ENCODE results near the gene CNOT1.
"Not testable (repeated sequence)": the region's sequence is repeated elsewhere in the genome, so short reads cannot be mapped to it uniquely, and the experiment has no call there.

CNOT1 gene

GRCh38 chr16:58500430-58501241, 129.0 kb downstream of the CNOT1 start:
- DNase-seq = no peak

GRCh38 chr16:58499615-58500351, 129.8 kb downstream of the CNOT1 start, which contains the start of gene NDRG4:
Gene NDRG4, plus strand, starts transcription at chr16:58500143. Its CDS starts 106 bp downstream, at chr16:58500249.
- no peak for DNase-seq

- DNase-seq = no peak
Observed at GRCh38 chr16:58499092-58499511, 130.5 kb downstream of the CNOT1 start.

GRCh38 chr16:58498341-58499091, 131.1 kb downstream of the CNOT1 start:
- no peak for DNase-seq

- DNase-seq = no peak
Observed at GRCh38 chr16:58497935-58498334, 131.7 kb downstream of the CNOT1 start.

- DNase-seq = no peak
Observed at GRCh38 chr16:58497468-58497867, 132.2 kb downstream of the CNOT1 start.

- no peak for DNase-seq
Observed at GRCh38 chr16:58495521-58496331, 133.9 kb downstream of the CNOT1 start.

GRCh38 chr16:58494981-58495520, 134.6 kb downstream of the CNOT1 start:
- no peak for DNase-seq

GRCh38 chr16:58493756-58494431, 135.7 kb downstream of the CNOT1 start:
- DNase-seq = no peak

GRCh38 chr16:58492735-58493134, 136.9 kb downstream of the CNOT1 start:
- no peak for DNase-seq

GRCh38 chr16:58492066-58492465, 137.6 kb downstream of the CNOT1 start:
- no peak for DNase-seq

- not testable (repeated sequence) for DNase-seq
Observed at GRCh38 chr16:58490539-58490938, 139.1 kb downstream of the CNOT1 start.

- no peak for DNase-seq
Observed at GRCh38 chr16:58490065-58490464, 139.6 kb downstream of the CNOT1 start.

GRCh38 chr16:58488531-58488930, 141.1 kb downstream of the CNOT1 start:
- no peak for DNase-seq

- no peak for DNase-seq
Observed at GRCh38 chr16:58487566-58488351, 141.9 kb downstream of the CNOT1 start.

- no peak for DNase-seq
Observed at GRCh38 chr16:58485184-58485887, 144.3 kb downstream of the CNOT1 start.

GRCh38 chr16:58481931-58482330, 147.7 kb downstream of the CNOT1 start:
- DNase-seq = no peak

- DNase-seq = no peak
Observed at GRCh38 chr16:58481226-58481869, 148.3 kb downstream of the CNOT1 start.

- no peak for DNase-seq
Observed at GRCh38 chr16:58478427-58478826, 151.2 kb downstream of the CNOT1 start.

Data from cortex of kidney (tissue), 1 donor.